BJ (cell line): ENCODE data around the gene LAG3. TPM values are rescaled to one million over a fixed set of nuclear protein-coding genes. Genes with fewer than 3 reads are reported as not detected.
A peak's percentile ranks its signal among the peaks of the same experiment; 100 is the strongest.

Experiments
- CTCF ChIA-PET: fragments of 350-600 bp; formaldehyde crosslinking; extraction: SDS; loops from one replicate; lab custom pipeline; 2021; ENCODE audit warnings: antibody characterized with exemption, inconsistent platforms; lab: Yijun Ruan, JAX
- POLR2A ChIA-PET: fragments of 300-600 bp; sonication (Branson Sonifier 250); formaldehyde crosslinking; extraction: SDS; loops from one replicate; lab custom pipeline; 2021; ENCODE audit warnings: antibody characterized with exemption; lab: Charles Lee
- DNase-seq: peaks from one replicate; pipeline ENCODE4 v3.0.0-alpha.2; 2011; ENCODE audit warnings: low read depth
- H3K27me3 ChIP-seq: 2 replicates; pipeline ENCODE4 v1.6.0; 2011; ENCODE audit warnings: low read length; ENCODE audit not compliant: control insufficient read depth, insufficient read depth
- H3K36me3 ChIP-seq: 2 replicates; pipeline ENCODE4 v1.5.1; 2011; ENCODE audit warnings: low read length; ENCODE audit not compliant: control insufficient read depth, insufficient read depth
- H3K4me3 ChIP-seq: 2 replicates; pipeline ENCODE4 v1.5.1; 2011; ENCODE audit warnings: low read depth, mild to moderate bottlenecking, control low read depth, low read length
- polyA plus RNA-seq: library from polyadenylated mRNA; depleted of rRNA; stranded (reverse); fragments of >200 nt; gene quantifications from 2 replicates; pipeline ENCODE4 v1.2.3, GENCODE V29; 2011; rRNA removed
- TF ChIP-seq, protein P1 (sequence below): IDR thresholded peaks from 2 replicates; pipeline ENCODE4 v1.5.1; 2011; ENCODE audit warnings: low read depth, mild to moderate bottlenecking, control low read depth, inconsistent platforms, low read length, moderate library complexity; ENCODE audit not compliant: insufficient read depth

LAG3 gene
- polyA plus RNA-seq, 1 experiment, result 0.50 TPM

DNA sequence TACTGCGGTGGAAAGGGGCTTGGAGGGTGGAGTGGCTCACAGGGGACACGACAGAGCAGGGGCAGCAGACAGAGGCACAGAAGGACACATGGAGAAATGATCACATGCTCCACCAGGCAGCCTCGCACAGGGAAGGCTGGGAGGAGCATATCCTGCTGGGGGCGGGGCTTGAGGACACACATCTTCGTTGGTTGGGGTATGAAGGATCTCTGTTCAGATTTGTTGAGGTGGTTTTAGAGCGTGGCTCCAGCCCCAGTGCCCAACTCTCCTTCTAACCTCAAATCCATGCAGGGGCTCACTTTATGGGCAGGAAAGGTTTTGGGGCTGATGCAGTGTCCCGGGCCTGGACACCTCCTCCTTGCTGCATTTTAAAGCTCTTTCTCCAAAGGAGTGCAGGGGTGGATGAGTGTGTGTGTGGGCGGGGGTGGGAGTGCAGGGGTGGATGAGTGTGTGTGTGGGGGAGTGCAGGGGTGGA is 55.2 kb downstream of the LAG3 start:
- TF ChIP-seq, protein P1, sequence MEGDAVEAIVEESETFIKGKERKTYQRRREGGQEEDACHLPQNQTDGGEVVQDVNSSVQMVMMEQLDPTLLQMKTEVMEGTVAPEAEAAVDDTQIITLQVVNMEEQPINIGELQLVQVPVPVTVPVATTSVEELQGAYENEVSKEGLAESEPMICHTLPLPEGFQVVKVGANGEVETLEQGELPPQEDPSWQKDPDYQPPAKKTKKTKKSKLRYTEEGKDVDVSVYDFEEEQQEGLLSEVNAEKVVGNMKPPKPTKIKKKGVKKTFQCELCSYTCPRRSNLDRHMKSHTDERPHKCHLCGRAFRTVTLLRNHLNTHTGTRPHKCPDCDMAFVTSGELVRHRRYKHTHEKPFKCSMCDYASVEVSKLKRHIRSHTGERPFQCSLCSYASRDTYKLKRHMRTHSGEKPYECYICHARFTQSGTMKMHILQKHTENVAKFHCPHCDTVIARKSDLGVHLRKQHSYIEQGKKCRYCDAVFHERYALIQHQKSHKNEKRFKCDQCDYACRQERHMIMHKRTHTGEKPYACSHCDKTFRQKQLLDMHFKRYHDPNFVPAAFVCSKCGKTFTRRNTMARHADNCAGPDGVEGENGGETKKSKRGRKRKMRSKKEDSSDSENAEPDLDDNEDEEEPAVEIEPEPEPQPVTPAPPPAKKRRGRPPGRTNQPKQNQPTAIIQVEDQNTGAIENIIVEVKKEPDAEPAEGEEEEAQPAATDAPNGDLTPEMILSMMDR, result no peak
- DNase-seq, result peak; percentile 27
- peaks cover 16% of the 10 kb centered on the region for H3K36me3 ChIP-seq
- POLR2A ChIA-PET, result interaction anchor here (0.6 kb wide), 2 partner anchors 39 to 43 kb away, joined by 5 to 8 read pairs; no protein-coding TSS in a partner anchor
- H3K4me3 ChIP-seq, result peak overlapping the region; percentile 93
- 0 out of 2 replicates have a peak, but pooled peaks cover under 1% of the 10 kb centered on the region for H3K27me3 ChIP-seq
- CTCF ChIA-PET, result interaction anchor here (0.9 to 12.9 kb wide), 9 partner anchors 25 to 74 kb away, joined by 3 to 92 read pairs (median 6); partner anchors contain the start of genes CDCA3, MLF2, PTMS and USP5

Other genes starting within 250 kb of the LAG3 start
- gene GAPDH, start 238.0 kb upstream of the LAG3 start, polyA plus RNA-seq, result 12,114 and 18,709 TPM in 2 replicates
- 19.6 and 31.9 TPM in 2 replicates for gene IFFO1, start 216.5 kb upstream of the LAG3 start, polyA plus RNA-seq
- 28.4 and 32.6 TPM in 2 replicates for gene NOP2, start 204.2 kb upstream of the LAG3 start, polyA plus RNA-seq
- 69.8 and 87.6 TPM in 2 replicates for gene CHD4, start 165.1 kb upstream of the LAG3 start, polyA plus RNA-seq
- 0.05 TPM in 1 of 2 replicates, not detected in the other for gene LPAR5, start 136.6 kb upstream of the LAG3 start, polyA plus RNA-seq
- 0.17 and 0.40 TPM in 2 replicates for gene ACRBP, start 125.1 kb upstream of the LAG3 start, polyA plus RNA-seq
- gene ING4, start 109.4 kb upstream of the LAG3 start, polyA plus RNA-seq, result 43.0 and 61.0 TPM in 2 replicates
- gene ZNF384, start 83.1 kb upstream of the LAG3 start, polyA plus RNA-seq, result 38.8 and 57.0 TPM in 2 replicates
- 0.44 and 0.59 TPM in 2 replicates for gene PIANP, start 71.7 kb upstream of the LAG3 start, polyA plus RNA-seq
- 128 and 200 TPM in 2 replicates for gene COPS7A, start 48.5 kb upstream of the LAG3 start, polyA plus RNA-seq
- gene MLF2, start 19.4 kb upstream of the LAG3 start, polyA plus RNA-seq, result 287 and 345 TPM in 2 replicates
- 234 and 241 TPM in 2 replicates for gene PTMS, start 6.2 kb upstream of the LAG3 start, polyA plus RNA-seq
- 0.33 and 0.42 TPM in 2 replicates for gene CD4, start 17.0 kb downstream of the LAG3 start, polyA plus RNA-seq
- gene GPR162, start 49.3 kb downstream of the LAG3 start, polyA plus RNA-seq, result 3.3 and 6.6 TPM in 2 replicates
- gene P3H3, start 55.9 kb downstream of the LAG3 start, polyA plus RNA-seq, result 40.9 and 71.6 TPM in 2 replicates
- 3.3 and 5.3 TPM in 2 replicates for gene GNB3, start 68.4 kb downstream of the LAG3 start, polyA plus RNA-seq
- gene CDCA3, start 78.8 kb downstream of the LAG3 start, polyA plus RNA-seq, result 39.2 and 57.1 TPM in 2 replicates
- 52.9 and 90.0 TPM in 2 replicates for gene USP5, start 79.6 kb downstream of the LAG3 start, polyA plus RNA-seq
- 2,446 and 2,656 TPM in 2 replicates for gene TPI1, start 95.0 kb downstream of the LAG3 start, polyA plus RNA-seq
- gene SPSB2, start 100.8 kb downstream of the LAG3 start, polyA plus RNA-seq, result 5.0 and 7.3 TPM in 2 replicates
- 12.7 and 13.3 TPM in 2 replicates for gene LRRC23, start 132.3 kb downstream of the LAG3 start, polyA plus RNA-seq
- gene ENO2, start 142.1 kb downstream of the LAG3 start, polyA plus RNA-seq, result 27.9 and 29.7 TPM in 2 replicates
- gene ATN1, start 155.4 kb downstream of the LAG3 start, polyA plus RNA-seq, result 13.0 and 15.9 TPM in 2 replicates
- not detected in 2 replicates for gene RNU7-1, start 171.3 kb downstream of the LAG3 start, polyA plus RNA-seq
- 489 and 709 TPM in 2 replicates for gene C12orf57, start 171.5 kb downstream of the LAG3 start, polyA plus RNA-seq
- 0.15 and 0.27 TPM in 2 replicates for gene PTPN6, start 178.8 kb downstream of the LAG3 start, polyA plus RNA-seq
- gene PHB2, start 198.1 kb downstream of the LAG3 start, polyA plus RNA-seq, result 283 and 369 TPM in 2 replicates
- gene EMG1, start 198.4 kb downstream of the LAG3 start, polyA plus RNA-seq, result 37.5 and 53.9 TPM in 2 replicates
- gene LPCAT3, start 246.0 kb downstream of the LAG3 start, polyA plus RNA-seq, result 26.3 and 31.2 TPM in 2 replicates